NCI-H2171 (cell line): ENCODE measurements around the gene MGAT5B.

Experiments
- DNase-seq: peaks from one replicate; lab custom pipeline; 2025; lab: John Stamatoyannopoulos, UW

The MGAT5B gene

DNA sequence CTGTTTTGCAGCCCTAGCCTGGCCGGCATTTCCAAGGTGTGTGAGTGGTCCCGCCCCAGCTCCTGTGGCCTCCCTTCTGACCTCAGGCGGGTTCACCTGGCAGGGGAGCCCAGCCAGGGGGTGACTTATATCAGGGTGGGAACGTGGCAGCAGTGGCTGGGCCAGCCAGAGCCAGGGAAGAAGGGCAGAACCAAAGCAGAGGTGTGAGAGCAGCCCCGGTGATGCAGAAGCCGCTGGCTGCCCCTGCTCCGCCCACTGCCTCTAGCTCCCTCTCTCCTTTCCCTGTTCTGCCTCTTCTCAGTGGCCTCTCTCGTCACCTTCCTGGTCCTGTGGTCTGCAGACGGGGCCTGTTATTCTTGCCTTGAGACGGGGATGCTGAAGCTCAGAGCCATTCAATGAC, 12.1 kb downstream of the MGAT5B start:
- no peak for DNase-seq

DNA sequence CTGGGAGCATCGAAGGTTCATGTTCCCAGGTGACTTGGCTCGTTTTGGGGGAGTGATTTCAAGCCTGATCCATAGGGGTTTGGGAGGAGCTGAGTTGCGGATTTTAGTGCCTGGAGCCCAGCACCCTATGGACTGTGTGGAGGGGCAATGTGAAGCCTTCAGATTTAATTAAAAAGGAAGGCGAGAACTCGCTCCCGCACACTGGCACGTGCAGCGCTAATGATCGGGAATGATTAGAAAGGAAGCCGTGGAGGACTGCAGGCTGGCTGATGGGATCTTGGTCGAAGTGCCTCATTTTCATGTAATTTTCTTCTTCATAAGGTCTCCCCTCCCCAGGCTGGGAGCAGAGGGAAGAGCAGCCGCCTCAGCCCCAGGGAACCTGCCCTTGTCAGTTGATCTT, 12.8 kb downstream of the MGAT5B start:
- no peak for DNase-seq

DNA sequence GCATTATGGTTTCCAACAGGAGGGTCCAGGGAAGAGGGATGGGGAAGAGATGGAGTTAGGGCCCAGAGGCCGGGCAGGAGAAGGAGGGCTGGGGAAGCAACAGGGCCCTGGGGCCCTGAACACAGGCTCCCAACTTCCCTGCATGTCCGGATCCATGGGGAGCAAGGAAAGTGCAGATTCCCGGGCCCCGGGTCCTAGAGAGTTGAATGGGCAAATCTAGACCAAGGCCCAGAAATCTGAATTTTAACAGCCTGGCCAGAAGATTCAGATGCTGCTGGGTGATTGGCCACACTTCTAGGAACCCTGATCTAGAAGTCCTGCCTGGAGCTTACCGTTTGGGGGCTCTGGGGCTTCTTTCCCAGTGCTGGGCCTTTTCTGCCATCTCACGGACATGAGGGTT, 13.2 kb downstream of the MGAT5B start:
- no peak for DNase-seq

DNA sequence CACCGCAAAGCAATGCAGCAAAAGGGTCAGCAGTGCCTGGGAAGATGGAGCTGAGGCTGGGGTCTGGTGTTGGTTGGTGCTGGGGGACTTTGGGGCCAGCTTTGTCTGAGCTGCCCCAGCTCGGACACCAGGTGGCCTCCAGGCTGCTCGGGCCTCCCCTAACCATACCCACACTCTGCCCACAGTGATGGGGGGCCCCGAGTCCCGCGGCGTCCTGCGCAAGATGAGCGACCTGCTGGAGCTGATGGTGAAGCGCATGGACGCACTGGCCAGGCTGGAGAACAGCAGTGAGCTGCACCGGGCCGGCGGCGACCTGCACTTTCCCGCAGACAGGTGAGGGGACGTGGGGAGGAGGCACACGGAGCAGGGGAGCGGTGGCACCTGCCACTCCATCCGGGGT, 13.8 kb downstream of the MGAT5B start:
- DNase-seq, result no peak

DNA sequence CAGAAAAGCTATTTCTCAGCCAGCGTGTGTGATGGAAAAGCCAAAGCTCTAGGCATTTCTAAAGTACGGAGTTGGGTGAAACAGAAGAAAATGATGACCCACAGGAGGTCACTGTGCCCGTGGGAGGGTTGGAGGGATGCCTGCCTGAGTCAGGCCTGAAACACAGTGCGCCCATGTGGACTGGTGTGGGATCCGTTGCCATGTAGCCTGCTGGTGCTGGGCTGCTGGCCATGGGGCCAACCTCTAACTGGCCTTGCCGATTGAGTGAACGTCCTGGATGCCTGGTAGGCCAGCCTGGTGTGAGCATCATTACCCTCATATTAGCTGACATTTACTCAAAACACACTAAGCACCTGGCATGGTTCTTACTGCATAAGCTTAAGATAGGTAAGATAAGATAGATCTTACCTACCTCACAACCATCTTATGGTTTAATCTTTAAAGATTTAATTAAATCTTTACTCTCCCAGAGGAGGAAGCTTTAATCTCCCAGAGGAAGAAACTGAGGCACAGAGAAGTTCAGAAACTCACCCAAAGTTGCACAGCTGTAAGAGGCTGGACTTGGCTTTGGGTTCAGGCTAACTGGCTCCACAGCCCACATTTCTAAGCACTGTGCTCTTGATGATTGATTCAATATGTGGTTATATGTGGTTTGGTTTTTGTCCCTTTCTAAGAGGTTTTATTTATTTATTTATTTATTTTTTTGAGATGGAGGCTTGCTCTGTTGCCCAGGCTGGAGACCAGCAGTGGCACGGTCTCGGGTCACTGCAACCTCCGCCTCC, 15.7 kb downstream of the MGAT5B start:
- DNase-seq, result no peak

DNA sequence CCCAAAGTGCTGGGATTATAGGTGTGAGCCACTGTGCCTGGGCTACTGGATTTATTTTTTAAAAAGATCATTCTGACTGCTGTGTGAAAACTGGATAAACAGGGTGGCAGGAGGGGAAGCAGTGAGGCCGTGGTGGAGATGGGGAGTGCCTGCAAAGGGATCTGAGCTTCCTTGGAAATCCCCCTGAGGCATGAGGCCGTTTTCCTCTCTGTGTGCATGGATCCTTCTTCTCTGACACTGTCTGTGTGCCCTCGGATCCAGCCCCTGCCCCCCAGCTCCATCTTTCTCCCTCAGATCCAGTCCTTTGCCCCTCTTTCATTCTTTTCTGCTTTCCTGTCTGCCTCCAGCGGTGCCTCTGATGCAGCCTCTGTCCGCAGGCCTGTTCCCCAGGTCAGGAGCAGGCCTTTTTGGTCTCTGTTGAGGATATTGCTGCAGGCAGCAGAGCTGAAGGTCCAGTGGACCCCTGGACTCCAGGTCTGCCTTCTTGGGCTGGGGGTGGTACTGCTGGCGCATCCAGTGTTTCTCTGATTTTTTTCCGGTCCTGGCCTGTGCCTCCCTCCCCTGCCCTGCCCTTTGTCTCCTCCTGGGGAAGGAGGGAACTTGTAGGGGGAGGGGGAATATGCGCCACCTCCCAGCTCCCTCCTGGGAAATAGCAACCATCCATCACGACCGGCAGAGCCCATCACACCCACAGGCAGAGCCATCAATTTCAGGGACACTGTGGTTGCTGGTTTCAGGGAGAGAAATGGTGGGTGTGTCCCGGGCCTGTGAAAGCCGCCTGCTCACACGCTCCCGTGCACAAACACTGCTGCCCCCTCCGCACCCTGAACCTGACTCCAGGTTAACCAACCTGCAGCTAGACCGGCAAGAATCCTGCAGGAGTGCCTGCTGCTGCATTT, 17.0 kb downstream of the MGAT5B start:
- no peak for DNase-seq

DNA sequence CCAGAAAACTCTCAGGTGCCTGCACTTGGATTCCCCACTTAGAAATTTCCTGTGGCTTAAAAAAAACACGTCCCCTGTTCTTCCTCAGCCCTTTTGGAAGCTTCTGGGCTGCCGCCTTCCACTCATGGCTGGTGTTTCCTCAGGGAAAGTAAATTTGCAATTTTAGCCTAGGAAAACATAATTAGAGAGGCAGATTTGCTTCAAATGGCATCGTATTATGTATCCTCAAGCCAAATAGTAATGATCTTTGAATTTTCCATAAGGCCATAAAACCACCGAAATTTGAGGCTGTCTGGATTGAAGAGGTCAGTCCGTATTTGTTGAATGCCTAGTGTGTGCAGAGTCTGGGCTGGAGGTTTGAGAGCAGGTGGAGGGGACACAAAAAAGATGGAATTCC, 17.7 kb downstream of the MGAT5B start:
- DNase-seq, result no peak

DNA sequence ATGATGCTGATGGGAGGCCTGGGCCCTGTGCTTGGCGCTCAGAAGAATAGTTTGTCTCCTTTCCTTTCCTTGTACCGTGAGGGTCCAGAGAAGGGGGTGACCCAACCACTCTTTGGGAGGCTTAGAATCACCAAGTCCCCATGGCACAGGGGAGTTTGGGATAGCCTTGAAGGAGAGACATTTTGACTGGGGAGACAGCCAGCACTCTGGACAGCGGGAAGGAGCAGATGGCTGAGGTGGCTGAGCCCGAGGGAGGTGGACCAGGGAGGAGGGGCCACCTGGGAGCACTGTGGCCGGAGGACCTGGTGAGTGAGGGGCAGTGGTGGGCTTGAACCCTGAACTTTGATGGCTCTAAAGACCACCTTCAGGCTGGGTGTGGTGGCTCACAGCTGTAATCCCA, 18.2 kb downstream of the MGAT5B start:
- no peak for DNase-seq

DNA sequence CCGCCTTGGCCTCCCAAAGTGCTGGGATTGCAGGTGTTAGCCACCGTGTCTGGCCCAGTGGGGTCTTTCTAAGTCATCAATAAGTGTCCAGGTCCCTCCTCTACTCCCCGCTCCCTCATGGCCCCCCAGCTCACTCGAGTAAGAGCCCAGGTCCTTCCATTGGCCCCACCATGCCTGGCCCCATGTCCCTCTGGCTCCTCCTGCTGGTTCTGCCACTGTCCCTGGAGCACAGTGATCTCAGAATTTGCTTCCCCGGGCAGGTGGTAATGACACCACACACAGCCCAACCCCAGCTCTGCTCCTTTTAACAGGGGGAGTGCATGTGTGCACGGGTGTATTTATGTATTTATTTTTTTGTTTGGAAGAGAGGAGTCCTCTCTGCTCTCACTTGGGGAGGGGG, 19.6 kb downstream of the MGAT5B start:
- DNase-seq, result no peak

DNA sequence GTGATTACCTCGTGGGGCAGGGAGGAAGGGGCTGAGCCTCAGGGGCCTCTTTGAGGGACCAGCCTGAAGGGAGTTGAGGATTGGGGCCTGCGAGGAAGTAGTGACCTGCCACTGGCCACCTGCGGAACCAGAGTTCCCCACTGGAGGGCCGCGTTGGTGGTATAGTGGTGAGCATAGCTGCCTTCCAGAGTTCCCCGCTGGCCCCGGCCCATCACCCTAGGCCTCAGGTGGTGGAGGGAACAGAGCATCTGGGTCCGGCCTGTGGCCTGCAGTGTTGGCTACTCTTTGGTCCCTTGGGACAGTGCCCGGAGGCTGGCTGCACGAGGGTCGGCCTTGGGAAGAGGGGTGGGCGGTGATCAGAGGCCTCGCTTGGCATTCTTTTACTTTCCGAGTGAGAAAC, 20.5 kb downstream of the MGAT5B start:
- DNase-seq, result no peak

DNA sequence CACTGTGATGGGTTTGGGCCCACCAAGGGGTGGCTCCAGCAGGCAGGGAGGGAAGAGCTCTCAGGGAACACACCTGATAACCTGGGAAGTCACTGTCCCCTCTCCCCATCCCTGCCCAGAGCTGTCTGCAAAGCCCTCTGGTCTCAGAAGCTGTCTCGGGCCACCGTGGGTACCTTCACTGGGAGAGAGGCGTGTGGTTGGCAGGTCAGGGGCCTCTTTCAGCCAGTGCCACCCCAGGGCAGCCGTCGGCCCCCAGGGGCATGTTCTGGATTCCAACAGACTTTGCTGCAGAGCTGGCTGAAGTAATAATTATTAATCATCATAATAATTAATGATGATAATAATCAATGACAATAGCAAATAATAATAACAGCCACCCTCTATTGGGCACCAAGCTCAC, 21.1 kb downstream of the MGAT5B start:
- DNase-seq, result no peak

DNA sequence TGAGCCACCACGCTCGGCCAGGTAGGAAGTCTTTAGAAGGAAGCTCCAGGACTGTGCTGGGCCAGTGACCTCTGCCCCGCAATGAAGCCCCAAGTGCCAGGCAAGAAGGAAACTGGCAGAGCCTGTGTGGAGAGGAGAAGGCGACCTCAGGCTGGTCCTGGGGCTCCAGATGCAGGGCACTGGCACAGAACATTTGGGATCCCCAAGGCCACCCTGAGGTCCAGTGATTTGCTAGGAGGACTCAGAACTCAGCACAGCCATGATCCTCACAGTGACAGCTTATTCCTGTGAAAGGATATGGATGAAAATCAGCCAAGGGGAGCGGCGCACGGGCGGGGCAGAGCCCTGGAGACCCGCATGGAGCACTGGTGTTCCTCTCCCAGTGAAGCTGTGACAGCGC, 24.1 kb downstream of the MGAT5B start:
- DNase-seq, result no peak

DNA sequence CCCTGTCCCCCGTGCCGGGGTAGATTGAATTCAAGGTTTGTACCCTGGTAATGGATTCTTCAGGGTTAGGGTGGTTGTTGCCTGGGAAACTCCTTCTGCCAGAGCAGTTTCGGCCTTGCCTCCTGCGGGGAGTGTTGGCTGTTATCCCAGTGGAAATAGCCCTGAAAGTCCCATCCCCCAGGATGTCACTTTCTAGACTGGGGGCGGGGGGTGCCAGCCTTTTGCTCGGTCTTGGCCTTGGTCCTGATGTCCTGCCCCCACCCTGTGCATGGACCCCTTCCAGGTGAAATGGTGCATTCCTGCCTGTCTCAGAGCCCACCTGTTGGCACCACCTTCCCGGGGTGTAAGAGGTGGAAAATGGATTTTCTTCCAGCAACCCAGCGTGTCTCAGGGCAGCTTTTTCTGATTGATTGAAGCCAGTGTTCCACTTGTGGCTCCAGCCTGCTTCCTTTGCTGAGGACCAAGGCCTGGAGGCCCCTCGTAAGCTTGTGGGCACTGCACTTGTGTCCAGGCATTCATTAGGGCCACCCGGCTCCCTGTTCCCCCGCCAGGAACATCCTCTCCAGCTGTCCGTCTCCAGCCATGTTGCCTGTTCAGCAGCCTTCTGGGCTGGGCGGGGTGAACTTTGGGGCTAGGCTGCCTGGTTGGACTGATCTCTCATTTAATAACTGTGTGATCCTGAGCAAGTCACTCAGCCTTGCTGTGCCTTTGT, 25.6 kb downstream of the MGAT5B start:
- DNase-seq, result no peak

DNA sequence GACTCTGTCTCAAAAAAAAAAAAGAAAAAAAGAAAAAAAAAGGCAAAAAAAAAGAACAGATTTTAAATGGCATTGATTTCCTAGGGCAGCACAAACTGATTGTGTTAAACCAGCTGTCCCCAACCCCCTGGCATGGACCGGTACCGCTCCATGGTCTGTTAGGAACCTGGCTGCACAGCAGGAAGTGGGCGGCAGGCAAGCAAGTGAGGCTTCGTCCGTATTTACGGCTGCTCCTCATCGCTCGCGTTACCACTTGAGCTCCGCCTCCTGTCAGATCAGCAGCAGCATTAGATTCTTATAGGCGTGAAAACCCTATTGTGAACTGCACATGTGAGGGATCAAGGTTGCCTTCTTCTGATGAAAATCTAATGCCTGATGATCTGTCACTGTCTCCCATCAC, 26.6 kb downstream of the MGAT5B start:
- DNase-seq, result no peak

DNA sequence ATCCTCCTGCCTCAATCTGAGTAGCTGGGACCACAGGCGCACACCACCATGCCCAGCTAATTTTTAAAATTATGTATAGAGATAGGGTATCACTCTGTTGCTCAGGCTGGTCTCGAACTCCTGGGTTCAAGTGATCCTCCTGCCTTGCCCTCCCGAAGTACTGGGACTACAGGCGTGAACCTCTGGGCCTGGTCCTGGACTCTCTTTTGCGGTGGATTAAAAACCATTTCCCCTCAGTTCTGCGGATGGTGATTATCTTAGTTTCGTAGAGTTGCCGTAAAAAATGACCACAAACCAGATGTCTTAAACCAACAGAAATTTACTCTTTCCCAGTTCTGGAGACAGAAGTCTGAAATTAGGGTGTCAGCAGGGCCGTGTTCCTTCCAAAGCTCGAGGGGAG, 28.8 kb downstream of the MGAT5B start:
- no peak for DNase-seq

DNA sequence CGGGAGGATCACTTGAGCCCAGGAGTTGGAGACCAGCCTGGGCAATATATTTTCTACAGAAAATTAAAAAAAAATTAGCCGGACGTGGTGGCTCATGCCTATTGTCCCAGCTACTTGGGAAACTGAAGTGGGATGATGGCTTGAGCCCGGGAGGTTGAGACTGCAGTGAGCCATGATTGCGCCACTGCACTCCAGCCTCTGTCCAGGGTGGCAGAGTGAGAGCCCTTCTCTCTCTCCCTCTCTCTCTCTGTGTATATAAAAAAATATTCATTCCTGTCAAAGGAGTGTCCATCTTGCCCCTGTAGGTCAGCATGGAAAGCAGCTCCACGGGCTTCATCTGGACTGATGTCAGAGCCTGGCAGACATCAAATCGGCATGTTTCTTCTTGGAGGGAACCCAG, 31.2 kb downstream of the MGAT5B start:
- no peak for DNase-seq

DNA sequence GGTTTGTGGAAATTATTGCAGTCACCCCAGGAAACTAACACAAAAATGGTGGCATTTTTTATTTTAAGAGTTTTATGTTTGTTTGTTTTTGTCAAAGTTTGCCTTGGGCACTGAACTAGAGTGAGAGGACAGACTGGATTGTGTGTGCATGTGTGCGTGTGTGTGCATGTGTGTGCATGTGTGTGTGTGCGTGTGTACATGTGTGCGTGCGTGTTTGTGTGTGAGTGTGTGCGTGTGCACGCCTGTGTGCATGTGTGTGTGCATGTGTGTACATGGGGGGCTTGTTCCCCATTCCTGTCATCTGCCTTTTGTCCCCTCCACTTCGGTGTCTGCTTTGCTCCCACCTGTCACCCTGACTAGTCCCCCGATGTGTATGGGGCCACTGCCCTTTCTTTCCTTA, 32.5 kb downstream of the MGAT5B start:
- DNase-seq, result no peak

DNA sequence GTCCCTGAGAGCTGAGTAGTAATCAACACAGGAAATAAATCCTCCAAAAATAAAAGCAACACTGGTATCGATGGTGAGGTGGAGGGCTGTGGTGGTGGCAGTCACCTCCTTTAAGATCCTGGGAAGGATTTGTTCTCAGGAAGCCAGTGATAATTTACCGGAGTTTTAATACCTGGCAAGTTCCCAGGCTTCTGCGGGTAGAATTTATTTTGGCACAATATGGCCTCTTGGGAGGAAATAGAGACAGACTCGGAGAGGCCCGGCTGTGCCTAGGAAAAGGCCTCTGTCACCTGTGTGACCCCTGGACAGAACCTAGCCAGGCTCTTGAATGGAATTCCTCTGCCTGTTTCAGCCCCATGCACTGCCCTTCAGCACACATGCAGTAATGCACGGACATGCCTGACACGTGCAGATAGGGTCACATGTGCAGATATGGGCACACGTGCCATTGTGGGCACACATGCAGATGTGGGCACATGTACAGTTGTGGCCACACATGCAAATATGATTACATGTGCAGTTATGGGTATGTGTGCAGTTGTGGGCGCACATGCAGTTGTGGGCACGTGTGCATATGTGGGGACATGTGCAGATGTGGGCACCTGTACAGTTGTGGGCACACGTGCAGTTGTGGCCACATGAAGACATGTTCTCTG, 33.5 kb downstream of the MGAT5B start:
- DNase-seq, result no peak

DNA sequence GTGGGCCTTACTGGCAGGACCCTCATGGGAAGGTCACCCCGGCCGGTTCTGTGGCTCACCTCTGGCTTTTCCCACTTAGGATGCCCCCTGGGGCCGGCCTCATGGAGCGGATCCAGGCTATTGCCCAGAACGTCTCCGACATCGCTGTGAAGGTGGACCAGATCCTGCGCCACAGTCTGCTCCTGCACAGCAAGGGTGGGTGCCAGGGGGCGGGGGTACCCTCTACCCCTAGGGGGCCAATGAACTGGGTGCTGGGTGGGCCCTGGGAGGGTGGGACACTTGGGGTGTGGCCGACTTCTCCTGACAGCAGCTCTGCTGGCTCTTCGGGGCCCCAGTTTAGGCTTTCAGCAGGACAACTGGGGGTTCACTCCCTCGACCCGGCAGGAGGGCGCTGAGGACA, 34.3 kb downstream of the MGAT5B start:
- DNase-seq, result no peak

DNA sequence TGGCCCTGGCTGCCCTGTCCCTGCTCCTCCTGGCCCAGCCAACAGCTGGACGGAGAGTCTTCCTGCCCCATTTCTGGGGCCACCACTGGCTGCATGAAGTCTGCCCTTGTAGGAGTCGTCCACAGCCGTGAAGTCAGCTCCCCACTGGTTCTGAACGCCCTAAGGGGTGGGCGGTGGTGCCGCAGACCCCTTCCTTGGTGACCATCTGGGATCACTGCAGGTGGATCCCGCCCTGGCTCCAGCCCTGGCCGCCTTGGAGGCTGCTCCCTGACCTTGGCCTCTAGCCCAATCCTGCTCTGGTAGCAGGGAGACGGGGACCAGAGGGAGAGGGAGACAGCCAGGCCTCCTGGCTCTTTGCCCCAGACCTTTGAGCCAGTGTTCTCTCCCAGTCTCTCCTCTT, 35.4 kb downstream of the MGAT5B start:
- DNase-seq, result no peak

DNA sequence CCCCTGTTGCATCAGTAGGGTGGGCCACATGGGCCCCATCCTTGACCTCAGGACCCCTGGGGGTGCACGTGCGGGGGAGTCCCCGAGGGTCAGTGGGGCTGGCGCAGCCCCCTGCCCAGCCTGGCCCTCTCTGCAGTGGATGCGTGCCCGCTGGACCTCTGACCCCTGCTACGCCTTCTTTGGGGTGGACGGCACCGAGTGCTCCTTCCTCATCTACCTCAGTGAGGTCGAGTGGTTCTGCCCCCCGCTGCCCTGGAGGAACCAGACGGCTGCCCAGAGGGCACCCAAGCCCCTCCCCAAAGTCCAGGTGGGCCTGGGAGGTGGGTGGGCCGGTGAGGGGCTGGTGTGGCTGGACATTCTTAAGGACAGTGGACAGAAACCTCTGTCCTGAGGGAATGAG, 35.9 kb downstream of the MGAT5B start:
- no peak for DNase-seq

DNA sequence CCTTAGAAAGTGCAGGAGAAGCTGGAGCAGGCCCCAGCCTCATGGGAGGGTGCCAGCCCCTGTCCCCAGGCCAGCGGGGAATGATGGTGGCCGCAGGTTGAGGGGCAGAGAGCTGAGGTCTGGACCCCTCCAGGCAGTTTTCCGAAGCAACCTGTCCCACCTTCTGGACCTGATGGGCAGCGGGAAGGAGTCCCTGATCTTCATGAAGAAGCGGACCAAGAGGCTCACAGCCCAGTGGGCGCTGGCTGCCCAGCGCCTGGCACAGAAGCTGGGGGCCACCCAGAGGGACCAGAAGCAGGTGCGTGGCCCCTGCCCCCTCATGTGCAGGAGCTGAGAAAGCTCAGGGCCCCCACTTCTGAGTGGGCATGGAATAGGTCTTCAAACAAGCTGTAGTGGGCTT, 36.8 kb downstream of the MGAT5B start:
- no peak for DNase-seq
